Measurements from ENCODE around the gene NEDD4L.

Gene NEDD4L

DNA sequence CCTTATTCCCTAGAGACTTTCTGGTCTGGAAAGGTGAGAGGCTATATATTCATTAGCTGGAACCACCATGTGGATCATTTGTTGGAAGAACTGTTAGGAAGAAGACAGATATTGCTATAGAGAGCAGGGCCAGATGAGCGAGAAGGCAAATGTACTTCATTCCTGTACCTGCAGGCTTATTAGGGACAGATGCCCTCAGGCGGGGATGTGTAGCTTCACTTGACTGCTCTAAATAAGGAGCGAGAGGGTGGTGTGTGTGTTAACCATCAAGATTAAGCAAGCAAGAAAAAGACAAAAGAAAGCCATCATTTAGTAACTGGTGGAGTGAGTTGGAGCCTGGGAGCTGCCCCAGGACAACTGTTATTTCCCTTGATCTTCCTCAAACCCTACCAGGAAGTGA, 36.4 kb downstream of the NEDD4L start:
- no peak overlapping the region for H3K4me3 ChIP-seq
- no peaks in the 10 kb centered on the region for H3K4me1 ChIP-seq
- TF ChIP-seq Cebpa-rat (IDR thresholded peaks at IDR 0.05) = no peak
- H4K20me1 ChIP-seq = no peaks in the 10 kb centered on the region
- no peaks in the 10 kb centered on the region for H3K27me3 ChIP-seq
- H3K36me3 ChIP-seq = 0 out of 2 replicates have a peak, but pooled peaks cover under 1% of the 10 kb centered on the region
- H3K27ac ChIP-seq = no peak overlapping the region
- H3K9me3 ChIP-seq = peaks cover 13% of the 10 kb centered on the region
- no peak overlapping the region for H3K9ac ChIP-seq
- no peak overlapping the region for H3K4me2 ChIP-seq

DNA sequence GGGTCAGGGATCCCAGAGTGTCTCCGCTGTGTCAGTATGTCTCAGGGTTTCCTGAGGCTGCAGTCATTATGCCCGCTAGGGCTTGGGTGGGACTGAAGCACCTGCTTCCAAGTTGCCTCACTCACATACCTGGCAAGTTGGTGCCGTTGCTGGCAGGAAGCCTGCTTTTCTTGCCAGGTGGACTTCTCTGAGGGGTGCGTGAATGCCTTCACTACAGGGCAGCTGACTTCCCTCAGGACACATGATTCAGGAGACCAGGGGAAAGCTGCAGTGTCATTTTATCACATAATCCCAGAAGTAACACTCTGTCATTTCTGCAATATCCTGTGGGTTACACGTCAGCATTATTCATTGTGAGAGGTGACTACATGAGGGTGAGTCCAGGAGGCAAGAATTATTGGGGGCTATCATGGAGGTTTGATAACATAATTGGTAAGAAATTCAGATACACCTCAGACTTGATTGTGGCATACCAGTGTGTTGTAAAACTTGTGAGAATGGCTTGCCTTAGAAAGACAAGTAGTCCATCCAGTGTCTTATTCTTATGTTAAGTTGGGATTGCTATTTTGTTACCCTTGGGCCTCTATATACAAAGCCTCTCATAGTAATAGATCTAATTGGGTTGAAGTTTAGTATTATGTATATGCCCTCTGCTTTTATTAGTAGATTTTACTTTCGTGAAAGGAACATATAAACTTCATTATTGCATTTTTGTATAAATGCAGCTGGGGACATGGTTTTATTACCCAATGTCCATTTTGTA, 44.1 kb downstream of the NEDD4L start:
- Histone ChIP-seq H3K36me3 (peaks cover 4% of the 10 kb centered on the region; the same call in 1 of the 2 replicates), H3K27ac (no peak overlapping the region), H3K27me3 (no peaks in the 10 kb centered on the region), H3K4me1 (no peaks in the 10 kb centered on the region), H3K4me2 (no peak overlapping the region), H3K4me3 (no peak overlapping the region), H3K9ac (no peak overlapping the region), H4K20me1 (no peaks in the 10 kb centered on the region), H3K9me3 (peaks cover 16% of the 10 kb centered on the region)
- no peak for TF ChIP-seq Cebpa-rat (IDR thresholded peaks at IDR 0.05)

DNA sequence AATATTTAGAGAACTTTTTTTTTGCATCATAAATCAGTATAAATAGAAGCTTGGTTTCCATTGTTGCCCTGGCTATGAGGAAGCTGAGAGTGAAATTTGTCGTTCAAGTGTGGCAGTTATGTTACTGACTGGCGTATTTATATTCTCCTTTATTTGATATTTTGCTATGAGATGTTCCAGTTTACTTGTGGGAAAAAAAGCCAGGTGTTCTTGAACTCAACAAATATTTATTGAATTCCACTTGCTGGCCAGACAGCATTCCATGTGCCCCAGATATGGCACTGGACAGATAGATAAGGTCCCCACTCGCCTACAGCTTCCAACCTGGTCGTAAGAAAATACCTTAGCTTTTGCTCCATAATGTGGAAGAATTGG, 44.7 kb downstream of the NEDD4L start:
- Histone ChIP-seq H3K4me3 (no peak overlapping the region), H3K9ac (no peak overlapping the region)

DNA sequence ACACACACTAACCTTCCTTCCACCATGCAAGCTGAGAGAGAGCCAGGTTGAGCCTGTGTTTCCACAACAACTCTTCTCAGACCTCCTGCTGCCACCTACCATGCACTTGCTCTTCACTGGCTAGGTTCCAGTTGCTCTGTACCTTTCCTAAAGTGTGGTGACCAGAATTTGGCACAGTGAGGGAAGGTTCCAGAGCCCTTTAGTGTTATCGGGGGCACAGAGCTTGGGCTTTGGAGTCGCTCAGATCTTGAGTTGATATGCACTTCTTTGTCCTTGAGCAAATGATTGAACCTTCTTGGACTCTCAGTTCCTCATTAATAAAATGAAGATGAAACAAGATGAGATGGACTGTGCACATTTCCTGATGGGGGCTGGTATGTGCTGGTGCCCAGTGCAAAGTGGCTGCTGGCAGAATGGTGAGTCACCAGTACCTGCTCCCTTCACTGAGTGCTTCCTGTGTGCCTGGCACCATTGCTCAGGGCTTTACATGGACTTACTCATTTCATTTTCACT, 47.1 kb downstream of the NEDD4L start:
- Histone ChIP-seq H3K9me3 (peaks cover 11% of the 10 kb centered on the region), H4K20me1 (no peaks in the 10 kb centered on the region), H3K9ac (no peak overlapping the region), H3K4me3 (no peak overlapping the region), H3K4me1 (no peaks in the 10 kb centered on the region), H3K27me3 (no peaks in the 10 kb centered on the region), H3K36me3 (peaks cover 4% of the 10 kb centered on the region; the same call in 1 of the 2 replicates), H3K27ac (no peak overlapping the region), H3K4me2 (no peak overlapping the region)
- TF ChIP-seq Cebpa-rat (IDR thresholded peaks at IDR 0.05) = no peak

More for the DNA sequence above, 44.7 kb downstream of the NEDD4L start:
- H3K36me3 ChIP-seq = peaks cover 4% of the 10 kb centered on the region; the same call in 1 of the 2 replicates
- peaks cover 16% of the 10 kb centered on the region for H3K9me3 ChIP-seq
- H3K4me1 ChIP-seq = no peaks in the 10 kb centered on the region
- H3K27me3 ChIP-seq = no peaks in the 10 kb centered on the region
- no peak for TF ChIP-seq Cebpa-rat (IDR thresholded peaks at IDR 0.05)
- H3K27ac ChIP-seq = no peak overlapping the region
- no peaks in the 10 kb centered on the region for H4K20me1 ChIP-seq
- no peak overlapping the region for H3K4me2 ChIP-seq

DNA sequence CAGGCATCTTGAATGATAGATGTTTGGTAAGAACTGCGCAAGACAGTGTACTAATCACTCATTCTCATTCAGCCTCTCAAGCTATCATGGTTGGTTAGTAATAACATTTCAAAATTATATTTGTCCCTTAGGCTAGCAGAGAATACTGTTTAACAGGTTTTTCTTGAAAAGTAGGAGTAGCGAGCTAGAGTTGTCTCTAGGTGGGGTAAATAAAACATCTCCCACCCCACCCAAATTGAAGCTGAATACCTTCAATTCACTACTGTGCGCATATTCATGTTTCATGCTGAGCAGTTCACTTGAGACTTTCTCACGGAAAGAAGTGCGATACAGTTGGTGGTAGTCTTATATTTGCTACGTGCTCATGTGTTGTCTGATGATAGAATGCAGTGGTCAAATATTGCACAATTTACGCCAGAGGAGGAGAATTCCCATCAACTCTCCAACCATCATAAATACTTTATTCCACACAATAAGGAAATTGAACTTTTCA, 49.3 kb downstream of the NEDD4L start:
- no peak overlapping the region for H3K4me3 ChIP-seq
- no peaks in the 10 kb centered on the region for H3K36me3 ChIP-seq
- no peaks in the 10 kb centered on the region for H4K20me1 ChIP-seq
- H3K9ac ChIP-seq = no peak overlapping the region
- TF ChIP-seq Cebpa-rat (IDR thresholded peaks at IDR 0.05) = no peak
- H3K9me3 ChIP-seq = no peaks in the 10 kb centered on the region
- no peaks in the 10 kb centered on the region for H3K27me3 ChIP-seq
- H3K4me2 ChIP-seq = no peak overlapping the region
- no peak overlapping the region for H3K27ac ChIP-seq
- no peaks in the 10 kb centered on the region for H3K4me1 ChIP-seq

DNA sequence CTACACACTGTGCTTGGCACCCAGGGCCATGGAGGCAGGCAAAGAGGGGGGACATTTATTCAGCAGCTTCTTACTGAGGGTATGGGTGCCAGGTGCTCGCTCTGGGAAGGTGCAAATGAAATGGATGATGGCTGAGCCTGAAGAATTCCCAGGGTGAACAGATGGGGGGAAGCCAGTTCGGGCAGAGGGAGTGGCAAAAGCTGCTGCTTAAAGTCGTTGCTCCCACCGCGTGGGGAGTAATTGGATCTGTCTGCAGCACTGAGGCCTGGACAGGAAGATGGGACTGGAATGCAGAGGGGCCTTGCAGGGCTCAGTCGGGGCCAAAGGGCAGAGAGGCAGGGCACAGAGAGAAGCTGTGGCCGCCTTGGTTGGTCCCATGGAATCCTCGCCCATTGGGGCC, 51.2 kb downstream of the NEDD4L start:
- Histone ChIP-seq H3K36me3 (no peaks in the 10 kb centered on the region), H3K9me3 (no peaks in the 10 kb centered on the region), H3K4me1 (no peaks in the 10 kb centered on the region), H3K4me3 (no peak overlapping the region), H3K4me2 (no peak overlapping the region), H3K27ac (no peak overlapping the region), H3K9ac (no peak overlapping the region), H3K27me3 (no peaks in the 10 kb centered on the region), H4K20me1 (no peaks in the 10 kb centered on the region)
- TF ChIP-seq Cebpa-rat (IDR thresholded peaks at IDR 0.05) = no peak

DNA sequence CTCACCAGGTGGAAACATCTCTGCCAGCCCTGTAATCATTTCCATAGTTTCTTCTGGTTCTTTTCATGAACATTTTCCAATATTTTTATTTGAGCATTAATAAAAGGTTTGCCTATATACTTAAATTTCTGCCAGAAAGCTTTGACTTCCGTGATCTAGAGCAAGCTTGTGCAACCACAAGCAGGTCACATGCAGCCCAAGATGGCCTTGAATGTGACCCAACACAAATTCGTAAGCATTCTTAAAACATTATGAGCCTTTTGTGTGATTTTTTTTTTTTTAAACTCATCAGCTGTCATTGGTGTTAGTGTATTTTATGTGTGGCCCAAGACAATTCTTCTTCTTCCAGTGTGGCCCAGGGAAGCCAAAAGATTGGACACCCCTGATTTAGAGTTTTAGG, 51.6 kb downstream of the NEDD4L start:
- H3K4me1 ChIP-seq = no peaks in the 10 kb centered on the region
- H3K4me2 ChIP-seq = no peak overlapping the region
- no peak for TF ChIP-seq Cebpa-rat (IDR thresholded peaks at IDR 0.05)
- no peaks in the 10 kb centered on the region for H3K36me3 ChIP-seq
- H3K27ac ChIP-seq = no peak overlapping the region
- no peak overlapping the region for H3K4me3 ChIP-seq
- H3K27me3 ChIP-seq = no peaks in the 10 kb centered on the region
- no peaks in the 10 kb centered on the region for H4K20me1 ChIP-seq
- no peaks in the 10 kb centered on the region for H3K9me3 ChIP-seq
- no peak overlapping the region for H3K9ac ChIP-seq

DNA sequence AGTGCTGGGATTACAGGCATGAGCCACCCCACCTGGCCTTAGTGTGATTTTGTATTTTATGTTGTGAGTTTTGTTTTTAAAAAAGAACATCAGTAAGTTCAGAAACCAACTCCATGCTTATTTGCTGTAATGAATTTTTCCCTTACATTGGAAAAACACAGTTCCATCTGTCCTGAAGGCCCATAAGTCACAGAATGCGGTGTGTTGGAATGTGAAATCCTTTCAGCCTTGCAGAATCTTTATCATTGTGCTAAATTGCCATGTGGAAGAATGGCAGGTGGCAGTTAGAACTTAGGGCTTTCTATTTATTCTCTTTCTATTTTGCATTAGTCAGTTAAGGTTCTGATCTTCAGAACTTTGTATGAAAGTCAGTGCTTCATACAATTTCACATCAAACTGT, 52.6 kb downstream of the NEDD4L start:
- no peak for TF ChIP-seq Cebpa-rat (IDR thresholded peaks at IDR 0.05)
- no peak overlapping the region for H3K9ac ChIP-seq
- peaks cover 3% of the 10 kb centered on the region for H3K4me1 ChIP-seq
- no peaks in the 10 kb centered on the region for H3K27me3 ChIP-seq
- no peaks in the 10 kb centered on the region for H3K36me3 ChIP-seq
- no peak overlapping the region for H3K4me3 ChIP-seq
- no peak overlapping the region for H3K27ac ChIP-seq
- H3K4me2 ChIP-seq = no peak overlapping the region
- H4K20me1 ChIP-seq = no peaks in the 10 kb centered on the region
- H3K9me3 ChIP-seq = no peaks in the 10 kb centered on the region

DNA sequence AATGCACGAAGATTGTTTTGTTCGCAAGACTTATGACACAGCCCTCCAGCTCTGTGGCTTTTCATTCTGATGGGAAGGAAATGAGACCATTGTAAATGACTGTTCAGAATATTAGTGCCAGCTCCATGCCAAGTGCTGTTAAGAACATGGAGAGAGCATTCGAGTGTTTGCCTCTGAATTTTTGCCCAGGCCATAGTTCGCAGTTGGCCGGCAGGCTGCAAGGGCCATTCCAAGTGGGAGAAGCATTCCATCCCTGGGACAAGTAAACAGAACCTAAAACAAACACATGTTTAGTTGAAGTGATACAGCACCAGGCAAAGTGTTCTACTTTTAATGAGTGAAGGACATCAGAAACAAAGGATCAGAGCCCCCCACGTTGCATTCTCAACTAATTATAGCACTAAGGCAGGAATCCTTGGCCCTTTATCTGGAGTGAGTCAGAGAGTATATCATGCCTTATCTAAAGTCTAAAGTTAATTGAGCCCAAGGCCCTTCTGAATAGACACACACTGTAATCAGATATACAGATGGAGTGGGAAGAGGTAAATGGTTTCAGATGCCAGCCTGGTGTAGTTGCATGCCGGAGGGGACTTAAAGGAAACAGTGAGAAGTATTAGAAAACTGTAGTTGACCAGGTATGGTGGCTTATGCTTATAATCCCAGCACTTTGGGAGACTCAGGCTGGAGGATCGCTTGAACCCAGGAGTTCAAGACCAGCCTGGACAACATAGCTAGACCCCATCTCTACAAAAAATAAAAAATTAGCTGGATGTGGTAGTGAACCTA, 53.3 kb downstream of the NEDD4L start:
- no peak overlapping the region for H3K27ac ChIP-seq
- H3K4me1 ChIP-seq = peaks cover 9% of the 10 kb centered on the region
- H3K9me3 ChIP-seq = no peaks in the 10 kb centered on the region
- no peak for TF ChIP-seq Cebpa-rat (IDR thresholded peaks at IDR 0.05)
- H3K27me3 ChIP-seq = no peaks in the 10 kb centered on the region
- H3K4me3 ChIP-seq = no peak overlapping the region
- H3K36me3 ChIP-seq = no peaks in the 10 kb centered on the region
- H3K9ac ChIP-seq = no peak overlapping the region
- no peak overlapping the region for H3K4me2 ChIP-seq
- no peaks in the 10 kb centered on the region for H4K20me1 ChIP-seq

DNA sequence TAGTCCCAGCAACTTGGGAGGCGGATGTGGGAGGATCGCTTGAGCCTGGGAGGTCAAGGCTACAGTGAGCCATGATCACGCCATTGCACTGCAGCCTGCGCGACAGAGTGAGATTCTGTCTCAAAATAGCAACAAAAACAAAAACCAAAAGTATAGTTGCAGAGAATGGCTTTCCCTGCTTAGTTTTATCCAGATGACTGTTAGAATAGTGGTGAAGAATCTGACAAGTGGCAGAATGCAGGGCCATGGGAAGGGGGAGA, 53.8 kb downstream of the NEDD4L start:
- Histone ChIP-seq H3K4me1 (peaks cover 12% of the 10 kb centered on the region), H3K36me3 (no peaks in the 10 kb centered on the region), H3K27me3 (no peaks in the 10 kb centered on the region), H3K4me2 (no peak overlapping the region), H3K4me3 (no peak overlapping the region), H3K9ac (no peak overlapping the region), H4K20me1 (no peaks in the 10 kb centered on the region), H3K9me3 (no peaks in the 10 kb centered on the region), H3K27ac (no peak overlapping the region)
- TF ChIP-seq Cebpa-rat (IDR thresholded peaks at IDR 0.05) = no peak

Measured in BLaER1 (cell line).